Right hindlimb (tissue), 1 donor: ENCODE measurements around the gene MGAT4A.

Experiments
- DNase-seq: peaks from one replicate; pipeline ENCODE4 v3.0.0-alpha.2; 2018

Gene MGAT4A

DNA sequence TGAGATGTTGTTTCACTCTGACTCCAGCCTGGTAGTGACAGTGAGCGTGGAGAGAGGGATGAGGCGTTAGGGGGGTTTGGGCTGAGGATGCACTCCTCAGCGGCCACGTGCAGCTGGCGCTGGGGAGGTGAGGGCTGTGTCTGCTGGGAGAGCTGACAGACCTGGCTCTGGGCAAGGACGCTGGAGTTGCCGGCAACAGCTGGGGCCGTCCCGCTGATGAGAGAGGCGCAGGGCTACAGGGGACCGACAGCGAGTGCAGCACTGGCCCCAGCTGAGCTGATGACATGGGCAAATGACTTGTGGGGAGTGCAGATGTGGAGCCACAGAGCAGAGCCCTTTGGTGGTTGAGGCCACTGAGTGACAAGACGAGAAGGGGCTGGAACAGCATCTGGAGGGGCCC, 161.0 kb downstream of the MGAT4A start:
- DNase-seq: no peak

DNA sequence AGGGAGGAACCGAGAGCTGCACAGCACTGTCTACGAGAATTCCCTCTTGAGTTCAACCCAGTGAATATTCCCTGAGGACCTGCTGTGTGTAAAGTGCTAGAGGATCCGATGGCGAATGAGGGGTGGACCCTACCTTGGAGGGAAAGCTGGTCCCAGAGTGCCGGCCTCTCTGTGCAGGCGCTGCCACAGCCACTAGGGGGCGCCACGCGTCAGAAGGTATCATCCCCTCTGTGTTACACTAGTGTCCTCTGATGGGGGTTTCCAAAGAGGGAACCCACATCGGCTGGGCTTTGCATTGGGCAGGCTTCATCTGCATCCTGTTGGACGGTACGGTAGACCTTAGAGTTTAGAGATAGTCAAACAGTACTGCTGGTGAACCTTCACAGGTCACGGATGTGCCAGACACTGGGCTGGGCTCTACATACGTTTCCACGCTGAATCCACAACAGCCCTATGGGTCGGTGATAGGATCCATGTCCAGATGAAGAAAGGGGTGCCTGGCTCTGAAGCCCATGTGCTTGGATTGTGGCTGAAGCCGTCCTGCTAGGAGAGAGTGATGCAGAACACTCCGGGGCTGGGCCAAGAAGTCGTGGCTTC, 161.6 kb downstream of the MGAT4A start:
- DNase-seq: peak; percentile 38
